8988T (cell line): ENCODE measurements around the gene RSL24D1.

Experiments used
- DNase-seq: peaks from one replicate; pipeline ENCODE4 v3.0.0; 2011

RSL24D1 gene

GRCh38 chr15:55196458-55197361 is at the start of gene RSL24D1:
Gene RSL24D1, minus strand, starts transcription at chr15:55196941. Its CDS starts 51 bp downstream, at chr15:55196890.
- peak; percentile 40 for DNase-seq

- no peak for DNase-seq
Observed at GRCh38 chr15:55245059-55245458, 48.3 kb upstream of the RSL24D1 start.

- DNase-seq = no peak
Observed at GRCh38 chr15:55241891-55242290, 45.1 kb upstream of the RSL24D1 start.

- no peak for DNase-seq
Observed at GRCh38 chr15:55241186-55241585, 44.4 kb upstream of the RSL24D1 start.

GRCh38 chr15:55240125-55240760 is 43.5 kb upstream of the RSL24D1 start:
- no peak for DNase-seq

- DNase-seq = no peak
Observed at GRCh38 chr15:55239440-55240124, 42.8 kb upstream of the RSL24D1 start.

- no peak for DNase-seq
Observed at GRCh38 chr15:55238877-55239276, 42.1 kb upstream of the RSL24D1 start.

GRCh38 chr15:55237219-55238130 is 40.7 kb upstream of the RSL24D1 start:
- DNase-seq = no peak

- DNase-seq = no peak
Observed at GRCh38 chr15:55235546-55236036, 38.9 kb upstream of the RSL24D1 start.

GRCh38 chr15:55234800-55235104 is 38.0 kb upstream of the RSL24D1 start:
- no peak for DNase-seq

GRCh38 chr15:55234104-55234799 is 37.5 kb upstream of the RSL24D1 start:
- DNase-seq = no peak

- DNase-seq = no peak
Observed at GRCh38 chr15:55231455-55231854, 34.7 kb upstream of the RSL24D1 start.

- no peak for DNase-seq
Observed at GRCh38 chr15:55230953-55231352, 34.2 kb upstream of the RSL24D1 start.

- no peak for DNase-seq
Observed at GRCh38 chr15:55230051-55230670, 33.4 kb upstream of the RSL24D1 start.

GRCh38 chr15:55226127-55226526 is 29.4 kb upstream of the RSL24D1 start:
- no peak for DNase-seq

GRCh38 chr15:55224892-55225291 is 28.2 kb upstream of the RSL24D1 start:
- no peak for DNase-seq

GRCh38 chr15:55222588-55222987 is 25.8 kb upstream of the RSL24D1 start:
- DNase-seq = no peak

GRCh38 chr15:55221090-55222011 is 24.6 kb upstream of the RSL24D1 start:
- no peak for DNase-seq

- no peak for DNase-seq
Observed at GRCh38 chr15:55220606-55221005, 23.9 kb upstream of the RSL24D1 start.

- no peak for DNase-seq
Observed at GRCh38 chr15:55218056-55218455, 21.3 kb upstream of the RSL24D1 start.
